ENCODE data around the gene NKIRAS2. TPM values are rescaled to one million over a fixed set of nuclear protein-coding genes. Genes with fewer than 3 reads are reported as not detected.
A peak's percentile ranks its signal among the peaks of the same experiment; 100 is the strongest.

NKIRAS2 gene
- total and polyA plus RNA-seq, 2 of the 13 experiments (the other 11 are each of a cell fraction or from before 2014, with no cell fraction given) = 27.9 to 42.0 TPM

- TF ChIP-seq ZHX2 (IDR thresholded peaks at IDR 0.05; ENCODE audit: low read depth) (peak; percentile 66; the same call in 1 of the 2 replicates), ZHX2 (CRISPR knock-in tag; IDR thresholded peaks at IDR 0.05; ENCODE audit: borderline replicate concordance) (no peak), ATF7-NPFF (CRISPR knock-in tag; IDR thresholded peaks at IDR 0.05; ENCODE audit: low read depth) (no peak; the same call in 1 of the 2 replicates), ZNF703 (CRISPR knock-in tag; IDR thresholded peaks at IDR 0.05; ENCODE audit: borderline replicate concordance) (no peak), TAF1 (CRISPR knock-in tag; IDR thresholded peaks at IDR 0.05) (peak; percentile 76), BHLHE40 (IDR thresholded peaks at IDR 0.05; ENCODE audit: low read length) (no peak), PHF8 (CRISPR knock-in tag; IDR thresholded peaks at IDR 0.05) (peak; percentile 73), ZFP82 (CRISPR knock-in tag; IDR thresholded peaks at IDR 0.05; ENCODE audit: borderline replicate concordance) (0 out of 2 replicates have a peak, but pooled peaks have one; percentile 41), ZNF891 (CRISPR knock-in tag; IDR thresholded peaks at IDR 0.05) (peak; percentile 50; the same call in 1 of the 2 replicates), RXRA (CRISPR knock-in tag; IDR thresholded peaks at IDR 0.05) (peak; percentile 31; the same call in 1 of the 2 replicates), PCBP1 (IDR thresholded peaks at IDR 0.05; ENCODE audit: borderline replicate concordance, low read depth, low read length) (no peak), ZNF331 (CRISPR knock-in tag; IDR thresholded peaks at IDR 0.05) (peak; percentile 53), ZNF580 (CRISPR knock-in tag; IDR thresholded peaks at IDR 0.05; ENCODE audit: borderline replicate concordance, low read depth) (peak; percentile 58; the same call in 1 of the 2 replicates), TBX2 (CRISPR knock-in tag; IDR thresholded peaks at IDR 0.05; ENCODE audit: borderline replicate concordance) (peak; percentile 68)
- TF ChIP-seq, protein P1, sequence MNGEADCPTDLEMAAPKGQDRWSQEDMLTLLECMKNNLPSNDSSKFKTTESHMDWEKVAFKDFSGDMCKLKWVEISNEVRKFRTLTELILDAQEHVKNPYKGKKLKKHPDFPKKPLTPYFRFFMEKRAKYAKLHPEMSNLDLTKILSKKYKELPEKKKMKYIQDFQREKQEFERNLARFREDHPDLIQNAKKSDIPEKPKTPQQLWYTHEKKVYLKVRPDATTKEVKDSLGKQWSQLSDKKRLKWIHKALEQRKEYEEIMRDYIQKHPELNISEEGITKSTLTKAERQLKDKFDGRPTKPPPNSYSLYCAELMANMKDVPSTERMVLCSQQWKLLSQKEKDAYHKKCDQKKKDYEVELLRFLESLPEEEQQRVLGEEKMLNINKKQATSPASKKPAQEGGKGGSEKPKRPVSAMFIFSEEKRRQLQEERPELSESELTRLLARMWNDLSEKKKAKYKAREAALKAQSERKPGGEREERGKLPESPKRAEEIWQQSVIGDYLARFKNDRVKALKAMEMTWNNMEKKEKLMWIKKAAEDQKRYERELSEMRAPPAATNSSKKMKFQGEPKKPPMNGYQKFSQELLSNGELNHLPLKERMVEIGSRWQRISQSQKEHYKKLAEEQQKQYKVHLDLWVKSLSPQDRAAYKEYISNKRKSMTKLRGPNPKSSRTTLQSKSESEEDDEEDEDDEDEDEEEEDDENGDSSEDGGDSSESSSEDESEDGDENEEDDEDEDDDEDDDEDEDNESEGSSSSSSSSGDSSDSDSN (CRISPR knock-in tag; IDR thresholded peaks at IDR 0.05) = peak; percentile 78
- TF ChIP-seq, protein P2, sequence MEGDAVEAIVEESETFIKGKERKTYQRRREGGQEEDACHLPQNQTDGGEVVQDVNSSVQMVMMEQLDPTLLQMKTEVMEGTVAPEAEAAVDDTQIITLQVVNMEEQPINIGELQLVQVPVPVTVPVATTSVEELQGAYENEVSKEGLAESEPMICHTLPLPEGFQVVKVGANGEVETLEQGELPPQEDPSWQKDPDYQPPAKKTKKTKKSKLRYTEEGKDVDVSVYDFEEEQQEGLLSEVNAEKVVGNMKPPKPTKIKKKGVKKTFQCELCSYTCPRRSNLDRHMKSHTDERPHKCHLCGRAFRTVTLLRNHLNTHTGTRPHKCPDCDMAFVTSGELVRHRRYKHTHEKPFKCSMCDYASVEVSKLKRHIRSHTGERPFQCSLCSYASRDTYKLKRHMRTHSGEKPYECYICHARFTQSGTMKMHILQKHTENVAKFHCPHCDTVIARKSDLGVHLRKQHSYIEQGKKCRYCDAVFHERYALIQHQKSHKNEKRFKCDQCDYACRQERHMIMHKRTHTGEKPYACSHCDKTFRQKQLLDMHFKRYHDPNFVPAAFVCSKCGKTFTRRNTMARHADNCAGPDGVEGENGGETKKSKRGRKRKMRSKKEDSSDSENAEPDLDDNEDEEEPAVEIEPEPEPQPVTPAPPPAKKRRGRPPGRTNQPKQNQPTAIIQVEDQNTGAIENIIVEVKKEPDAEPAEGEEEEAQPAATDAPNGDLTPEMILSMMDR (CRISPR knock-in tag; IDR thresholded peaks at IDR 0.05) = peak; percentile 77
- TF ChIP-seq, protein P3, sequence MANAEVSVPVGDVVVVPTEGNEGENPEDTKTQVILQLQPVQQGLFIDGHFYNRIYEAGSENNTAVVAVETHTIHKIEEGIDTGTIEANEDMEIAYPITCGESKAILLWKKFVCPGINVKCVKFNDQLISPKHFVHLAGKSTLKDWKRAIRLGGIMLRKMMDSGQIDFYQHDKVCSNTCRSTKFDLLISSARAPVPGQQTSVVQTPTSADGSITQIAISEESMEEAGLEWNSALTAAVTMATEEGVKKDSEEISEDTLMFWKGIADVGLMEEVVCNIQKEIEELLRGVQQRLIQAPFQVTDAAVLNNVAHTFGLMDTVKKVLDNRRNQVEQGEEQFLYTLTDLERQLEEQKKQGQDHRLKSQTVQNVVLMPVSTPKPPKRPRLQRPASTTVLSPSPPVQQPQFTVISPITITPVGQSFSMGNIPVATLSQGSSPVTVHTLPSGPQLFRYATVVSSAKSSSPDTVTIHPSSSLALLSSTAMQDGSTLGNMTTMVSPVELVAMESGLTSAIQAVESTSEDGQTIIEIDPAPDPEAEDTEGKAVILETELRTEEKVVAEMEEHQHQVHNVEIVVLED (CRISPR knock-in tag; IDR thresholded peaks at IDR 0.05; ENCODE audit: borderline replicate concordance) = peak; percentile 28; the same call in 1 of the 2 replicates
These were observed 30.6 kb downstream of the NKIRAS2 start, which contains the start of gene C17orf113 (continued) for GRCh38 chr17:42050393-42051012.

All from HepG2 (cell line).